ENCODE results near the gene COQ8A. TPM values are rescaled to one million over a fixed set of nuclear protein-coding genes. Genes with fewer than 3 reads are reported as not detected.

The COQ8A gene
- polyA plus RNA-seq, 1 donor from 2014 or later = 13.2 TPM

DNA sequence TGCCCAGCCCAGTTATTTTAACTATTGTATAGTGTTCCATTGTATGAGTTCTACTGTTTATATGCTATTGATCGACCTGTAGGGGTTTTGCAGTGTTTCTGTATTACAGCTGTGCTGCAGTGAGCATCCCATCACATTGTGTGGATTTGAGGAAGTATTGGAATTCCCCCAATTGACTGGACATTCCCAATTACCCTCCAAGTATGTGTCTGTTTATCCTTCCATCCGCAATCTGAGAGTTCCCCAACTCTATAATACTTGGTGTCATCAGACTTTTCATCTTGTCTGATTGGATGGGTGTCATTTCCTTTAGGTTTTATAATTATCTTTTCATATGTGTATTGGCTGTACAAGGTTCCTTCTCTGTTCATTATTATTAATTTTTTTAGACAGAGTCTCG lies 41.8 kb upstream of the COQ8A start:
- Histone ChIP-seq H3K27me3 (ENCODE audit: insufficient read depth, low read depth, low read length) (no peaks in the 10 kb centered on the region), H3K9me2 (ENCODE audit: insufficient read depth, low read length) (no peaks in the 10 kb centered on the region), H3K79me2 (replicated peaks; ENCODE audit: insufficient read depth, low read length) (no peaks in the 10 kb centered on the region), H3K27ac (ENCODE audit: low read length) (no peak overlapping the region), H3F3A (ENCODE audit: insufficient read depth, low read length, poor library complexity, severe bottlenecking) (no peaks in the 10 kb centered on the region), H3K36me3 (ENCODE audit: insufficient read depth, low read length) (no peaks in the 10 kb centered on the region), H2AFZ (ENCODE audit: low read depth, low read length) (no peak overlapping the region), H3K9ac (ENCODE audit: low read length) (no peak overlapping the region), H3K4me2 (ENCODE audit: low read length) (no peak overlapping the region), H4K20me1 (ENCODE audit: insufficient read depth) (no peaks in the 10 kb centered on the region), H3K9me3 (ENCODE audit: low read length) (no peaks in the 10 kb centered on the region), H3K4me3 (ENCODE audit: low read length) (no peak overlapping the region)
- TF ChIP-seq EP300 (conservative IDR thresholded peaks at IDR 0.05; ENCODE audit: poor library complexity, severe bottlenecking) = no peak
- no peak for TF ChIP-seq SMC3 (conservative IDR thresholded peaks at IDR 0.05; ENCODE audit: poor library complexity)
- no peak for TF ChIP-seq REST (IDR thresholded peaks at IDR 0.05; ENCODE audit: borderline replicate concordance)
- TF ChIP-seq MXI1 (conservative IDR thresholded peaks at IDR 0.05; ENCODE audit: poor library complexity, severe bottlenecking) = no peak
- TF ChIP-seq, protein P1, sequence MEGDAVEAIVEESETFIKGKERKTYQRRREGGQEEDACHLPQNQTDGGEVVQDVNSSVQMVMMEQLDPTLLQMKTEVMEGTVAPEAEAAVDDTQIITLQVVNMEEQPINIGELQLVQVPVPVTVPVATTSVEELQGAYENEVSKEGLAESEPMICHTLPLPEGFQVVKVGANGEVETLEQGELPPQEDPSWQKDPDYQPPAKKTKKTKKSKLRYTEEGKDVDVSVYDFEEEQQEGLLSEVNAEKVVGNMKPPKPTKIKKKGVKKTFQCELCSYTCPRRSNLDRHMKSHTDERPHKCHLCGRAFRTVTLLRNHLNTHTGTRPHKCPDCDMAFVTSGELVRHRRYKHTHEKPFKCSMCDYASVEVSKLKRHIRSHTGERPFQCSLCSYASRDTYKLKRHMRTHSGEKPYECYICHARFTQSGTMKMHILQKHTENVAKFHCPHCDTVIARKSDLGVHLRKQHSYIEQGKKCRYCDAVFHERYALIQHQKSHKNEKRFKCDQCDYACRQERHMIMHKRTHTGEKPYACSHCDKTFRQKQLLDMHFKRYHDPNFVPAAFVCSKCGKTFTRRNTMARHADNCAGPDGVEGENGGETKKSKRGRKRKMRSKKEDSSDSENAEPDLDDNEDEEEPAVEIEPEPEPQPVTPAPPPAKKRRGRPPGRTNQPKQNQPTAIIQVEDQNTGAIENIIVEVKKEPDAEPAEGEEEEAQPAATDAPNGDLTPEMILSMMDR (IDR thresholded peaks at IDR 0.05; ENCODE audit: poor library complexity, severe bottlenecking) = no peak
- no peak for TF ChIP-seq TAF1 (IDR thresholded peaks at IDR 0.05; ENCODE audit: low read depth)
- no peak for TF ChIP-seq RAD21 (conservative IDR thresholded peaks at IDR 0.05)
- no peak for TF ChIP-seq EZH2 (IDR thresholded peaks at IDR 0.05; ENCODE audit: borderline replicate concordance, insufficient read depth, low read length, poor library complexity, severe bottlenecking)
- no peak for TF ChIP-seq POLR2AphosphoS5 (IDR thresholded peaks at IDR 0.05)

DNA sequence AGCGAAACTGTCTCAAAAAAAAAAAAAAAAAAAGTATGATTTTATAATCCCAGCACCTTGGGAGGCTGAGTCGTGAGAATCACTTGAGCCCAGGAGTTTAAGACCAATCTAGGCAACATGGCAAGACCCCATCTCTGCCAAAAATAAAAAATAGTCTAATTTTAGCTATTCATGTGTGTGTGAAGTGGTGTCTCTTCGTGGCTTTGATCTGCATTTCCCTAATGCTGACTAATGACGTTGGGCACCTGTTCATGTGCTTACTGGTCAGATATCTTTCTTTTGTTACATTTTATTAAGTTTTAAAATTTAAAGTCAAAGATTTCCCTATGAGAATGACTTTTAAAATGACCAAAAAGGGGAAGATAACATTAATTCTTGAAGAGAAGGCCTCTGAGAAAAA lies 38.7 kb upstream of the COQ8A start:
- H3K27me3 ChIP-seq (ENCODE audit: insufficient read depth, low read depth, low read length) = no peaks in the 10 kb centered on the region
- H4K20me1 ChIP-seq (ENCODE audit: insufficient read depth) = no peaks in the 10 kb centered on the region
- no peaks in the 10 kb centered on the region for H3K79me2 ChIP-seq (replicated peaks; ENCODE audit: insufficient read depth, low read length)
- H3K36me3 ChIP-seq (ENCODE audit: insufficient read depth, low read length) = no peaks in the 10 kb centered on the region
- H3F3A ChIP-seq (ENCODE audit: insufficient read depth, low read length, poor library complexity, severe bottlenecking) = no peaks in the 10 kb centered on the region
- H3K27ac ChIP-seq (ENCODE audit: low read length) = no peak overlapping the region
- H2AFZ ChIP-seq (ENCODE audit: low read depth, low read length) = no peak overlapping the region
- H3K9ac ChIP-seq (ENCODE audit: low read length) = no peak overlapping the region
- no peaks in the 10 kb centered on the region for H3K9me2 ChIP-seq (ENCODE audit: insufficient read depth, low read length)
- no peak overlapping the region for H3K4me2 ChIP-seq (ENCODE audit: low read length)
- TF ChIP-seq EP300 (conservative IDR thresholded peaks at IDR 0.05; ENCODE audit: poor library complexity, severe bottlenecking) = no peak
- no peak for TF ChIP-seq EZH2 (IDR thresholded peaks at IDR 0.05; ENCODE audit: borderline replicate concordance, insufficient read depth, low read length, poor library complexity, severe bottlenecking)
- TF ChIP-seq, protein P1 (IDR thresholded peaks at IDR 0.05; ENCODE audit: poor library complexity, severe bottlenecking) = no peak
- TF ChIP-seq REST (IDR thresholded peaks at IDR 0.05; ENCODE audit: borderline replicate concordance) = no peak
- TF ChIP-seq MXI1 (conservative IDR thresholded peaks at IDR 0.05; ENCODE audit: poor library complexity, severe bottlenecking) = no peak
- no peak for TF ChIP-seq TAF1 (IDR thresholded peaks at IDR 0.05; ENCODE audit: low read depth)
- no peak for TF ChIP-seq POLR2AphosphoS5 (IDR thresholded peaks at IDR 0.05)
- TF ChIP-seq RAD21 (conservative IDR thresholded peaks at IDR 0.05) = no peak
- no peak for TF ChIP-seq SMC3 (conservative IDR thresholded peaks at IDR 0.05; ENCODE audit: poor library complexity)
- no peaks in the 10 kb centered on the region for H3K9me3 ChIP-seq (ENCODE audit: low read length)
- H3K4me3 ChIP-seq (ENCODE audit: low read length) = no peak overlapping the region

Data from neural cell (in vitro differentiated cells).